Fibroblast of gingiva (primary cell): ENCODE data around the gene KLHL13.
A peak's percentile ranks its signal among the peaks of the same experiment; 100 is the strongest.
"Not testable (repeated sequence)": the region's sequence is repeated elsewhere in the genome, so short reads cannot be mapped to it uniquely, and the experiment has no call there.

ENCODE experiments used
- DNase-seq: peaks from one replicate; pipeline ENCODE4 v3.0.0-alpha.2; 2011; ENCODE audit warnings: low read depth

KLHL13 gene

GRCh38 chrX:117990438-117990837 lies 126.2 kb downstream of the KLHL13 start:
- DNase-seq: peak; percentile 77

GRCh38 chrX:117989512-117989911 lies 127.1 kb downstream of the KLHL13 start:
- DNase-seq: peak; percentile 56

- DNase-seq: peak; percentile 86
Observed at GRCh38 chrX:117987373-117987772, 129.2 kb downstream of the KLHL13 start.

GRCh38 chrX:117985241-117985640 lies 131.4 kb downstream of the KLHL13 start:
- peak; percentile 12 for DNase-seq

- DNase-seq: no peak
Observed at GRCh38 chrX:117982694-117983392, 133.8 kb downstream of the KLHL13 start.

- DNase-seq: no peak
Observed at GRCh38 chrX:117978402-117978801, 138.2 kb downstream of the KLHL13 start.

GRCh38 chrX:117977526-117977925 lies 139.1 kb downstream of the KLHL13 start:
- peak; percentile 37 for DNase-seq

GRCh38 chrX:117973110-117973807 lies 143.4 kb downstream of the KLHL13 start:
- no peak for DNase-seq

GRCh38 chrX:117972711-117973109 lies 143.9 kb downstream of the KLHL13 start:
- peak; percentile 62 for DNase-seq

GRCh38 chrX:117969782-117970181 lies 146.8 kb downstream of the KLHL13 start:
- DNase-seq: no peak

GRCh38 chrX:117969328-117969727 lies 147.3 kb downstream of the KLHL13 start:
- DNase-seq: no peak

- DNase-seq: no peak
Observed at GRCh38 chrX:117959045-117959444, 157.6 kb downstream of the KLHL13 start.

- DNase-seq: no peak
Observed at GRCh38 chrX:117957128-117957527, 159.5 kb downstream of the KLHL13 start.

- not testable (repeated sequence) for DNase-seq
Observed at GRCh38 chrX:117939296-117939695, 177.3 kb downstream of the KLHL13 start.

- DNase-seq: peak; percentile 0
Observed at GRCh38 chrX:117936118-117936517, 180.5 kb downstream of the KLHL13 start.

GRCh38 chrX:117930116-117930515 lies 186.5 kb downstream of the KLHL13 start:
- not testable (repeated sequence) for DNase-seq

- DNase-seq: no peak
Observed at GRCh38 chrX:117919755-117920154, 196.9 kb downstream of the KLHL13 start.

- DNase-seq: no peak
Observed at GRCh38 chrX:117910216-117910615, 206.4 kb downstream of the KLHL13 start.

GRCh38 chrX:117898226-117898625 lies 218.4 kb downstream of the KLHL13 start:
- DNase-seq: no peak

- DNase-seq: no peak
Observed at GRCh38 chrX:117895418-117895817, 221.2 kb downstream of the KLHL13 start.

GRCh38 chrX:117892469-117892868 lies 224.1 kb downstream of the KLHL13 start:
- DNase-seq: no peak

- no peak for DNase-seq
Observed at GRCh38 chrX:117871796-117872195, 244.8 kb downstream of the KLHL13 start.

- no peak for DNase-seq
Observed at GRCh38 chrX:117860517-117860916, 256.1 kb downstream of the KLHL13 start.

GRCh38 chrX:117854806-117855205 lies 261.8 kb downstream of the KLHL13 start:
- DNase-seq: no peak
